Gastroesophageal sphincter (tissue), 4 donors: ENCODE data around the gene DBN1. TPM values are rescaled to one million over a fixed set of nuclear protein-coding genes. Genes with fewer than 3 reads are reported as not detected.

Experiments
- ATAC-seq: fragments of 150-250 bp; one replicate; pipeline ENCODE4 v1.9.1; 2016; ENCODE audit warnings: mild to moderate bottlenecking, moderate library complexity
- H3K27ac ChIP-seq, 4 donors: fragments of 200-600 bp; sonication (generic) in 3 of 4; 1 replicate in 3 of 4; 2 replicates in 1 of 4; pipeline ENCODE4 v1.5.1; 2016 to 2019
- H3K27me3 ChIP-seq: fragments of 200-600 bp; sonication (generic); one replicate; pipeline ENCODE4 v1.5.1; 2019
- H3K36me3 ChIP-seq, 2 donors: fragments of 200-600 bp; sonication (generic); one replicate each; pipeline ENCODE4 v1.5.1; 2019; ENCODE audit warnings: control low read depth in 1 of 2
- H3K4me1 ChIP-seq, 3 donors: fragments of 200-600 bp; sonication (generic); 1 replicate in 2 of 3; 2 replicates in 1 of 3; pipeline ENCODE4 v1.5.1; 2016 to 2019; ENCODE audit warnings: control low read depth in 2 of 3
- H3K4me3 ChIP-seq, 2 donors: fragments of 200-600 bp; sonication (generic); one replicate each; pipeline ENCODE4 v1.5.1; 2019; ENCODE audit warnings: mild to moderate bottlenecking in 1 of 2, moderate library complexity in 1 of 2
- H3K9me3 ChIP-seq, 3 donors: fragments of 200-600 bp; sonication (generic); one replicate each; pipeline ENCODE4 v1.5.1; 2017 to 2019; ENCODE audit warnings: control low read depth in 2 of 3
- EP300 ChIP-seq: sonication (generic); formaldehyde crosslinking; IDR thresholded peaks from one replicate; pipeline ENCODE4 v1.6.1; 2017; ENCODE audit warnings: antibody characterized with exemption, mild to moderate bottlenecking
- POLR2A ChIP-seq, 2 donors: fragments of 450-650 bp; IDR thresholded peaks; one replicate each; pipeline ENCODE4 v1.6.1; 2017; ENCODE audit warnings: antibody characterized with exemption in 2 of 2, mild to moderate bottlenecking in 2 of 2, moderate library complexity in 1 of 2
- POLR2AphosphoS5 ChIP-seq: sonication (generic); formaldehyde crosslinking; IDR thresholded peaks from one replicate; pipeline ENCODE4 v1.6.1; 2017; ENCODE audit warnings: antibody characterized with exemption
- WGBS, 2 donors: methylation state at CpG; one replicate each; pipeline ENCODE4 v1.1.5; 2018; ENCODE audit warnings: low coverage in 1 of 2; 5-methylcytosine and 5-hydroxymethylcytosine counted together
- total RNA-seq, 4 donors: library from RNA; depleted of rRNA; stranded (reverse); fragments of >200 nt; gene quantifications; one replicate each; pipeline ENCODE4 v1.1.0, GENCODE V29; 2016
- TF ChIP-seq, protein P1 (sequence below), 4 experiments: fragments of 200-600 bp in 2 of 4; fragments of 450-650 bp in 2 of 4; sonication (generic) in 1 of 4; IDR thresholded peaks; one replicate each; pipeline ENCODE4 v1.5.1; 2017 to 2019; ENCODE audit warnings: antibody characterized with exemption in 4 of 4, mild to moderate bottlenecking in 2 of 4, moderate library complexity in 2 of 4

DBN1 gene
- total RNA-seq, 4 donors from 2014 or later, result 87.1 to 154 (median 124) TPM

DNA sequence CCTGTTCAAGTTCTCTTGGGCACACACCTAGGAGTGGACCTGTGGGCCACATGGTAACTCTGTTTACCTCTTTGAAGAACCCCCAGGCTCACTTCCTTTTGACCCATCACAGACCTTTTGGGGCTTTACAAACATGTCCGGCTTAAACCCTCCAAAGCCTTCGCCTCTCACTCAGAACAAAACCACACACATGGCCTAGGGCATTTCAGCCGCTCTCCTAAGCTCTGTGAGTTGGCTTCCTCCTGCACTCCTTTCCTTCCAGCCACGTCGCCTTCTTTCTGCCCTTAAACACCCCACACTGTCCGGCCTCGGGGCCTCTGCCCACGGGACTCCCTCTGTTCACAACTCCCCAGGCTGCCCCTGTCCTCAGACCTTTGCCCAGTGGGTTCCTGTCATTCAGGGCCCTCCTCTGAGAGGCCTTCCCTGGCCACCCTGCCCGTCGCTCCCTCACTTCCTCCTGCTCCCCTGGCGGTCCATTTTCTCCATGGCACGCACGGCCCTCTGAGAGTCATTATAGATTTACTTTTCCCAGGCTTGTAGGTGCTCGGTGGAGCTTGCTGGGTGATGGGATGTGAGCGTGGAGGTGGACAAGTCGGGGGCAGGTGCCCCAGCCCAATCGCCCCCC, 34.3 kb upstream of the DBN1 start:
- Histone ChIP-seq H3K4me3 (peak overlapping the region in 1 of 2 donors; percentile 39), H3K27me3 (no peaks in the 10 kb centered on the region), H3K36me3 (peaks cover 0 to 32% of the 10 kb centered on the region in 2 donors), H3K9me3 (no peaks in the 10 kb centered on the region), H3K4me1 (no peaks in the 10 kb centered on the region), H3K27ac (no peak overlapping the region)
- no peak for TF ChIP-seq EP300
- no peak for TF ChIP-seq POLR2A (IDR thresholded peaks at IDR 0.05)
- no peak for TF ChIP-seq POLR2AphosphoS5
- TF ChIP-seq, protein P1, sequence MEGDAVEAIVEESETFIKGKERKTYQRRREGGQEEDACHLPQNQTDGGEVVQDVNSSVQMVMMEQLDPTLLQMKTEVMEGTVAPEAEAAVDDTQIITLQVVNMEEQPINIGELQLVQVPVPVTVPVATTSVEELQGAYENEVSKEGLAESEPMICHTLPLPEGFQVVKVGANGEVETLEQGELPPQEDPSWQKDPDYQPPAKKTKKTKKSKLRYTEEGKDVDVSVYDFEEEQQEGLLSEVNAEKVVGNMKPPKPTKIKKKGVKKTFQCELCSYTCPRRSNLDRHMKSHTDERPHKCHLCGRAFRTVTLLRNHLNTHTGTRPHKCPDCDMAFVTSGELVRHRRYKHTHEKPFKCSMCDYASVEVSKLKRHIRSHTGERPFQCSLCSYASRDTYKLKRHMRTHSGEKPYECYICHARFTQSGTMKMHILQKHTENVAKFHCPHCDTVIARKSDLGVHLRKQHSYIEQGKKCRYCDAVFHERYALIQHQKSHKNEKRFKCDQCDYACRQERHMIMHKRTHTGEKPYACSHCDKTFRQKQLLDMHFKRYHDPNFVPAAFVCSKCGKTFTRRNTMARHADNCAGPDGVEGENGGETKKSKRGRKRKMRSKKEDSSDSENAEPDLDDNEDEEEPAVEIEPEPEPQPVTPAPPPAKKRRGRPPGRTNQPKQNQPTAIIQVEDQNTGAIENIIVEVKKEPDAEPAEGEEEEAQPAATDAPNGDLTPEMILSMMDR (IDR thresholded peaks at IDR 0.05), result no peak
- WGBS, 2 donors, result 75 to 92% methylated on average over 4 to 9 of the region's 17 CpGs
- no peak for ATAC-seq

DNA sequence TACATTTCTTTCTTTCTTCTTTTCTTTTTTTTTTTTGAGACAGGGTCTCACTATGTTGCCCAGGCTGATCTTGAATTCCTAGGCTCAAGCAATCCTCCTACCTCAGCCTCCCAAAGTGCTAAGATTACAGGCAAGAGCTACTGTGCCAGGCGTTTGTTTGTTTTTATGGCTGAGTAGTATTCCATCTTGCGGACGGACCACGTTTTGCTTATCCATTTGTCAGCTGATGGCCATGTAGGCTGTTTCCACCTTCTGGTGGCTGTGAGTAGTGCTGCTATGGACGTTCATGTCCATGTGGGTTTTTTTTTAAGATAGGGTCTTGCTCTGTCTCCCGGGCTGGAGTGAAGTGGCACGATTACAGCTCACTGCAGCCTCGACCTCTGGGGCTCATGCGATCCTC, 33.7 kb upstream of the DBN1 start:
- no peaks in the 10 kb centered on the region for H3K4me1 ChIP-seq
- TF ChIP-seq POLR2AphosphoS5 (no peak), POLR2A (IDR thresholded peaks at IDR 0.05) (no peak), EP300 (no peak)
- TF ChIP-seq, protein P1 (IDR thresholded peaks at IDR 0.05), result no peak
- no peak for ATAC-seq
- H3K27ac ChIP-seq, result no peak overlapping the region
- no peaks in the 10 kb centered on the region for H3K9me3 ChIP-seq
- WGBS, 2 donors, result 60 to 90% methylated on average over 2 of the region's 9 CpGs
- peaks cover 0 to 27% of the 10 kb centered on the region in 2 donors for H3K36me3 ChIP-seq
- no peak overlapping the region for H3K4me3 ChIP-seq
- no peaks in the 10 kb centered on the region for H3K27me3 ChIP-seq

DNA sequence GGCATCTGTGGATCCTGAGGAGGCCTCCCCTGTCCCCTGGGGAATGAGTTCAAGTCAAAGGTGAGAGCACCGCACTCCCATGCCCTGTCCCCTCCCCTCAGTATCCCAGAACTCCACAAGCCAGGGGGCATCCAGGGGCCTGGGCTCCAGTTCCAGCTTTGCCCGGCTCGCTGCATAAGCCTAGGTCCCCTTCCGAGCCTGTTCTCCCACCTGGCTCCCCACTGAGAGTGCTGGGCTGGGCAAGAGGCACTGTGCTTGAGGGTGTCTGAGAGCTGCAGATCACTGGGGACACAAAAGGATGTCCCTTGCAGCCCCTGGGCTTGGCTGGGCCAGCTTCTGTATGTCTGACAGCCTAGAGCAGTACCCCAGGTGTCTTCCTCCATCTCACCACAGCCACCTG, 31.6 kb upstream of the DBN1 start:
- no peak for ATAC-seq
- H3K4me3 ChIP-seq, result no peak overlapping the region
- H3K9me3 ChIP-seq, result no peaks in the 10 kb centered on the region
- H3K4me1 ChIP-seq, result peaks cover 0 to 12% (median 4%) of the 10 kb centered on the region in 3 donors
- peaks cover 0 to 6% of the 10 kb centered on the region in 2 donors for H3K36me3 ChIP-seq
- H3K27me3 ChIP-seq, result no peaks in the 10 kb centered on the region
- H3K27ac ChIP-seq, result no peak overlapping the region
- WGBS, 2 donors, result no CpG with 5 or more reads among the region's 4 CpGs
- TF ChIP-seq POLR2AphosphoS5 (no peak), POLR2A (IDR thresholded peaks at IDR 0.05) (no peak)
- TF ChIP-seq, protein P1 (IDR thresholded peaks at IDR 0.05), result no peak

DNA sequence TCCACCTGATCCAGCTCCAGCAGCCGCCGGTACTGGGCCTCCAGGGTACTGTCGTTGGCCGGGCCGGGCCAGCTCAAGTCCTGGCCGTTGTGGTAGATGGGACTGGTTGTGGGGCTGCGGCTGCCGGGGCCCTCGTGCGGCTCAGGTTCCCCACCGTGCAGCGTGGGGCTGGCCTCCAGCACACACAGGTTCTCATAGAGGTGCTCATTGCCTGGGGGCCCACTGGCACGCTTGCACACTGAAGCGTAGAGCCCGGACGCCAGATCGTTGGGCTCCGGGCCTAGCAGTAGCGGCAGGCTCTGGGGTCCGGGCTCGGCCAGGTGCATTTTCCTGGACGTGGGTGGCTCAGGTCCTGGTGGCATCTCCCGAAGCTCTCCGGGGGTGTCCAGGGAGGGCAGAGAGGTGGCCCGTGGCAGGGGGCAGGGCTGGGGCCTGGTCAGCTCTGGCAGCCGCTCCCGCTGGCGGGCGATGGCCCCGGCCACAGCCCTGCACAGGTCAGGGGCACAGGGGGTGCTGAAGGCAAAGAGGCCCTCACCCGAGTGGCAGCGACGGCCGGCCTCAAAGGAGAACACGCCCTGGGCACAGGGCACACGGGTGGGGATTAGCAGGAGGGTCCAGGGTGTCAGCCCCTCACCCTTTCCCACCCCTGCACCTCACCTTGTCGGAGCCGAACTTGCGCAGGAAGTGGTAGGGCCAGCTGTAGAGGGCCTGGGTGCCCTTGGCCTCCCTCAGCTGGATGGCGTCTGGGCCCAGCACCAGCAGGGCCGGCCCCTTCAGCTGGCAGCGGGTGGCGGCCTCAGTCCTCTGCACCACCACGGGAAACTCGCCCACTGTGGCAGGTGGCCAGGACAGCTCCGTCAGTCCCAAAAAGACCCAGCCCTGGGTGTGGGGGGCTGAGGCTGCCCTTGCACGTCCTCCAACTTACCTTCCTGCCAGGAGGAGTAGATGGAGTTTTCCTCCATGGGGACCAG, 30.9 kb upstream of the DBN1 start:
- 70 to 100% methylated on average over 1 to 2 of the region's 47 CpGs for WGBS, 2 donors
- Histone ChIP-seq H3K4me1 (peaks cover 0 to 12% (median 4%) of the 10 kb centered on the region in 3 donors), H3K36me3 (peaks cover 0 to 4% of the 10 kb centered on the region in 2 donors), H3K27ac (no peak overlapping the region), H3K27me3 (no peaks in the 10 kb centered on the region), H3K4me3 (no peak overlapping the region), H3K9me3 (no peaks in the 10 kb centered on the region)
- TF ChIP-seq EP300 (no peak), POLR2AphosphoS5 (no peak), POLR2A (IDR thresholded peaks at IDR 0.05) (no peak)
- TF ChIP-seq, protein P1 (IDR thresholded peaks at IDR 0.05), result no peak
- no peak for ATAC-seq
